Measurements from ENCODE around the gene ITSN1. TPM values are rescaled to one million over a fixed set of nuclear protein-coding genes. Genes with fewer than 3 reads are reported as not detected.

Gene ITSN1
- total RNA-seq, 2 donors from 2014 or later, result 31.3 to 36.9 TPM

GRCh38 chr21:33893917-33894316 is 251.6 kb downstream of the ITSN1 start:
- ATAC-seq, result no peak
- intact Hi-C loops (cut with DNase I, micrococcal nuclease), result no loop called here

DNA sequence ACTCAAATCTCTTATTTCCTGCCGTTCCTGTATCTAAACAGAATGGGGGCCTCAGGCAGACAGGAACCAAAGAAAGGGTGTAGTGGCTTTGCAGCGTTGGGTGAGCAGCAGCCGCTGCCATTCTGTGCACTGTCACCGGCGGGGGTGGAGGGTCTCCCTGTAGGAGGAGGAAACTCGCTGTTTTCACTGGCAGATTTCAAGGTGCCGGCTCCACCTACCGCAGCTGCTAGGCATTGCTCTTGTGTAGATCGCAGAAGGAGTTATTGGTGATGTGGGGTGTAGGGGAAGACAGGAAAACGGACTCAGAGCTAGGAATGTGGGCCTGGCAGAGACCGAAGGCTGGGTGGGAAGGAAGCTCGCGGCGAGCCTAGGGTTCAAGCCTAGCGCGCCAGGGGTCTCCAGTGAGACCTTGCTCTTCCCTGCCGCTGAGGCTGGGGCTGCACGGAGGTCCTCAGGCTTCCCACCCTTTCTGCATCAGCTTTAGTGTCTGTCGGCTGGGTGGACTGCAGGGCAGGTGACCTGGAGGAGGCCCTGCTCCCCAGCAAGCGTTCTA is 252.5 kb downstream of the ITSN1 start:
- intact Hi-C loops (cut with DNase I, micrococcal nuclease), result no loop called here
- ATAC-seq, result peak; percentile 83
- peak; percentile 50 to 71 for DNase-seq

More at GRCh38 chr21:33893917-33894316, 251.6 kb downstream of the ITSN1 start:
- no peak for DNase-seq

GRCh38 chr21:33895356-33895755 is 253.1 kb downstream of the ITSN1 start:
- intact Hi-C loops (cut with DNase I, micrococcal nuclease), result no loop called here
- ATAC-seq, result no peak
- DNase-seq, result no peak

DNA sequence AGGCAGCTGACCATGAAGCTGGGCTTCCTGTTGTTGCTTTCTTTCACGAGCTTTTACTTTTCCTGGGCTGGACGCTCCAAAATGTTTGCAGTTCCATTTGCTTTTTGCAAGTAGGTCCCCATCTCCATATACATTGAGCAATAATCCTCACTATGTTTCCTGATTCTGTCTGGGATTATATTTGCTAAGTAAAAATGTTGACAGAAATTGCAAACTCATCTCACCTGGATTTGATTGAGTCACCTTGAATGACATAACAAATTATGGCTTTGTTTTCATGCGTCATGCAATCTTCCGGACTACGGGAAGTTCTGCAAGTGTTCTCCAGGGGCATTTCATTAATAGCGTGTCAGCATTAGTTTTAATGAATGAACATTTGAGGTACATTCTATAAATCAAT is 254.4 kb downstream of the ITSN1 start:
- no peak for ATAC-seq
- intact Hi-C loops (cut with DNase I, micrococcal nuclease), result no loop called here

DNA sequence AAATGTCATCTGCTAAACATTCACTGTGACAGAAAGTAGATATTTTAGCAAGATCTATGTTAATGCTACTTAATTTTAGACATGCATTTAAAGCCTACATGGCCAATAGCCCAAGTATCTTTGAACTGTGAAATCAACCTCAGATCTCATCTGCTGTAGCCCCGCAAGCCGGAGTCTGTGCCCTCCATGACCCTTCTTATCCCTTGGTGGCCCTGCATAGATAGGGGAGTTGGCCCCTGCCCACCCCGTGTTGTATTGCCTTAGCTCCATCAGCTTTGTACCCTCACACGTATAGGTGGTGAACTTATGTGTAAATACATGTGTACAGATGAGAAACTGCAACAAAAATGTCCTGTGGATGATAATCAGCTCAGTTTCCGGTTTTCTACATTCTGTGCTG is 254.8 kb downstream of the ITSN1 start:
- ATAC-seq (no peak), DNase-seq (no peak)
- intact Hi-C loops (cut with DNase I, micrococcal nuclease), result no loop called here

More for the DNA sequence above, 254.4 kb downstream of the ITSN1 start:
- DNase-seq, result no peak

DNA sequence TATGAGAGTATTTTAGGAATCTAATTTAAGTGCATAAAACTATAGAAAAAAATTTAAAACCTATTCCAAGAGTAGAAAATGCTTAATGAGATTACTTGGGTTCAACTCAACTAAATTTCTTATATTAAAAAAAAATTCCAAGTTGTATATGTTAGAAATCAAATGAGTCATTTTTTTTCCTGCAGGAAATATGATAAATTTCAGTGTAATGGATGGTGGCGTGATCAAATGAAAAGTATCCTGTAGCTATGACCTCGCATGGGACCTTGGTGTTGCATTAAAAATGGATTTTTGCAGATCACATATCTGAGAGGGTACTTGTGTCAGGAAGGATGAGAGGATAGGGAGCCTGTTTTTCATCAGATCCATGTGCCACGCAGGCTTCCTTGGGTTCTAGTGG is 255.4 kb downstream of the ITSN1 start:
- DNase-seq (no peak), ATAC-seq (no peak)
- intact Hi-C loops (cut with DNase I, micrococcal nuclease), result no loop called here

GRCh38 chr21:33898586-33898985 is 256.3 kb downstream of the ITSN1 start:
- ATAC-seq (no peak), DNase-seq (no peak)
- intact Hi-C loops (cut with DNase I, micrococcal nuclease), result no loop called here

GRCh38 chr21:33899199-33899598 is 256.9 kb downstream of the ITSN1 start:
- ATAC-seq (no peak), DNase-seq (no peak)
- intact Hi-C loops (cut with DNase I, micrococcal nuclease), result no loop called here

DNA sequence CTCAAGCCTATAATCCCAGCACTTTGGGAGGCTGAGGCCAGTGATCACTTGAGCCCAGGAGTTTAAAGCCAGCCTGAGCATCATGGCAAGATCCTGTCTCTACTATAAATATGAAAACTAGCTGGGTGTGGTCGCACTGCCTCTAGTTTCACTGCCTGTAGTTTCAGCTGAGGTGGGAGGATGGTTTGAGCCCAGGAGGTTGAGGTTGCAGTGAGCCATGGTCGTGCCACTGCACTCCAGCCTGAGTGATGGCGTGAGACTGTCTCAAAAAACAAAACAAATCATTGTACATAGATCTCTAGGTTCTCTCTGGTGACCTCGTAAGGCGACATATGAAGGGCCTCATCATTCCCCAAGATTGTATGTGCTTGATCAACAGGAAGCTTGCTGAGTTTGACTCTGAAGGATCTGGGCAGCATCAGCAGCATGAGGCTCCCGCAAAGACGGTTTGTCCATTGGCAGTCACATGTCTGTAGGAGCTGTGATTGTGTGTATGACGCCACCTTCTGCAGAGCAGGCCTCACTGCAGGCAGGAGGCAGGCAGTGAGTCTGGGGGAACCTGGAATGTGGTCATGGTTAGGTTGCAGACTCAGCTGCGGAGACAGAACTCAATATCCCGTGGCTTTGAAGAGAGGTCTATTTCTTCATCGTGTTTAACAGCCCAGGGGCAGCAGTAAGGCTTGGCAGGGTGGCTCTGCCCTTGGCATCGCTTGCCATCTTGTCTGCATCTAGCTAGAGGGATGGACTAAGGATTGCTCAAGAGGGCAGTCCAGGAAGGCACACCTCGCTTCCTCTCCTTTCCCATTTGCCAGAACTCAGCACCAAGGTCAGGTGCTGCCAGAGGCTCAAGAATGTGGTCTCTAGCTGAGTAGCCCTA is 259.3 kb downstream of the ITSN1 start:
- peak; percentile 61 for ATAC-seq
- DNase-seq, result no peak
- intact Hi-C loops (cut with DNase I, micrococcal nuclease), result no loop called here

GRCh38 chr21:33902349-33902748 is 260.0 kb downstream of the ITSN1 start:
- ATAC-seq (peak; percentile 38), DNase-seq (no peak)
- intact Hi-C loops (cut with DNase I, micrococcal nuclease), result no loop called here

DNA sequence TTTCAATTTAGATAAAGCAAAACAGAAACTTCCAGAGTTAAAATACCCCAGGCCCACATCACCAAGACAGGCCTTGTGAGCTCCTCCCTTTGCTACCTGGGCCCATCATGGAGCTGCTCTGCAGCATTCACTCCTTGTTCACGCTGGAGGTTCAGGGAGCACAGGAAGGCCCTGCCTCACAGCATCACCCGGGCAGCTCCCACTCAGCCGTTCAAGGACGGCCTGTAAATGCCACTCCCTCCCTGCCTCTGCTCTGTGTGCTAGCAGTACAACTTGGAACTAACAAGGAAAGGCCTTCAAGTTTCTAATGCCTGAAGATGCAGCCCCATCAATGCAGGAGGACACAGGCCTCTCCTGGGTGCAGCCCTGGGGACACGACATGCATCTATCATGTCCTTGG is 261.7 kb downstream of the ITSN1 start:
- DNase-seq (no peak), ATAC-seq (peak; percentile 16)
- intact Hi-C loops (cut with DNase I, micrococcal nuclease), result no loop called here

- ATAC-seq (no peak), DNase-seq (no peak)
- intact Hi-C loops (cut with DNase I, micrococcal nuclease), result no loop called here
These were observed 266.5 kb downstream of the ITSN1 start for GRCh38 chr21:33908760-33909159.

- DNase-seq (no peak), ATAC-seq (no peak)
- intact Hi-C loops (cut with DNase I, micrococcal nuclease), result no loop called here
These were observed 267.5 kb downstream of the ITSN1 start for GRCh38 chr21:33909756-33910155.

DNA sequence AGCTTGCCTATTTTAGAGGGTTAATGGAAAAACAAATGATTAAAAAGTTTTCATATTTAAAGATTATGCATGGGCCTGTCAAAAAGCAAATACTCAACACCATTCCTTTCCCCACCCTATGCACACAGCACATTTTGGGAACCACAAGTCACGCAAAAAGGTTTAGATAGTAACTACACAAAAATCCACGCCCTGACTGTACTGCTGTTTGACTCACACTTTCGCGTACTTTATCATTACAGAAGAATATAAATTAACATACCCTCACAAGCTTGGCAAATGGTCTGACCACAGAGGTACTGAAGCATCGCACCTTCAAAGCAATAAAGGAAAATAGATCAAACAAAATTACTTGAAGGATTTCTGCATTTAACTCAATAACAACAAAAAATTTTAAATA is 271.9 kb downstream of the ITSN1 start:
- intact Hi-C loops (cut with DNase I, micrococcal nuclease), result no loop called here
- no peak for ATAC-seq

GRCh38 chr21:33915368-33916199 is 273.3 kb downstream of the ITSN1 start, which contains the start of gene ATP5PO:
Gene ATP5PO (minus strand): TSS chr21:33915804. CDS start chr21:33915763, 41 bp downstream.
- intact Hi-C loops (cut with DNase I, micrococcal nuclease), result no loop called here
- DNase-seq (peak; percentile 98), ATAC-seq (peak; percentile 98)

More for the DNA sequence above, 271.9 kb downstream of the ITSN1 start:
- no peak for DNase-seq

DNA sequence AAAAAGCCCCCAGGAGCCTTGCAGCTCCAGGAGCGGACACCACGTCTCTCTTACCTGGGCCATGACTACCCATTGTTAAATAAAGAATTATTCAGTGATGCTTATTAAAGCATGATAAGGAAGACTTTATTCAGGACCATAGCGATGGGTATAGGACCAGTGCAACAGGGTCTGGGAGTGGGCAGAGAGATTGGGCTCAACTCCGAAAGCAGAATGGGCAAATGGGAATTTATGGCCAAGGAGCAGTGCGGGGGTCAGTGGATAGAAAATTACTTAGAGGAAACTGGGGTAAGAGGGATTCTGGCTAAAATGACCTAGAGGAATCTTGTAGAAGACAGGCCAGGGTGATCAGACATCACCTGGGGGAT is 273.9 kb downstream of the ITSN1 start:
- DNase-seq (no peak), ATAC-seq (no peak)
- intact Hi-C loops (cut with DNase I, micrococcal nuclease), result no loop called here

- intact Hi-C loops (cut with DNase I, micrococcal nuclease), result no loop called here
- no peak for ATAC-seq
- DNase-seq, result no peak
These were observed 275.1 kb downstream of the ITSN1 start for GRCh38 chr21:33917421-33917820.

GRCh38 chr21:33924079-33924765 is 281.9 kb downstream of the ITSN1 start:
- intact Hi-C loops (cut with DNase I, micrococcal nuclease), result loop anchor here in 1 of 2 donors (5.0 kb wide), 1 partner anchor 423 kb away; no protein-coding TSS in a partner anchor
- DNase-seq (peak; percentile 75 to 96), ATAC-seq (peak; percentile 97)

GRCh38 chr21:33924766-33925100 is 282.4 kb downstream of the ITSN1 start:
- DNase-seq, result peak in 1 of 2 donors; percentile 32
- peak; percentile 66 for ATAC-seq
- intact Hi-C loops (cut with DNase I, micrococcal nuclease), result loop anchor here in 1 of 2 donors (5.0 kb wide), 1 partner anchor 423 kb away; no protein-coding TSS in a partner anchor
